HG03097 (cell line): ENCODE measurements around the gene JAG2.

Experiments used
- ATAC-seq: cut with Tn5 transposase; IDR thresholded peaks from one replicate; pipeline ENCODE4 v1.9.1; 2021; ENCODE audit not compliant: unreplicated experiment, low FRiP score

JAG2 gene

GRCh38 chr14:105142651-105143450 lies 25.7 kb downstream of the JAG2 start:
- ATAC-seq = no peak

GRCh38 chr14:105141486-105142281 lies 26.9 kb downstream of the JAG2 start:
- ATAC-seq = no peak

- ATAC-seq = no peak
Observed at GRCh38 chr14:105141026-105141425, 27.6 kb downstream of the JAG2 start.

GRCh38 chr14:105140581-105140980 lies 28.0 kb downstream of the JAG2 start:
- no peak for ATAC-seq

GRCh38 chr14:105139831-105140239 lies 28.7 kb downstream of the JAG2 start:
- ATAC-seq = no peak

GRCh38 chr14:105139212-105139825 lies 29.3 kb downstream of the JAG2 start:
- no peak for ATAC-seq

GRCh38 chr14:105138551-105139111 lies 29.9 kb downstream of the JAG2 start:
- ATAC-seq = no peak

GRCh38 chr14:105138021-105138541 lies 30.5 kb downstream of the JAG2 start:
- no peak for ATAC-seq

GRCh38 chr14:105137481-105138020 lies 31.0 kb downstream of the JAG2 start:
- no peak for ATAC-seq

GRCh38 chr14:105136401-105137322 lies 31.9 kb downstream of the JAG2 start:
- no peak for ATAC-seq

GRCh38 chr14:105135700-105136395 lies 32.7 kb downstream of the JAG2 start:
- ATAC-seq = no peak

- no peak for ATAC-seq
Observed at GRCh38 chr14:105132921-105133654, 35.5 kb downstream of the JAG2 start.

GRCh38 chr14:105131241-105131640 lies 37.3 kb downstream of the JAG2 start:
- no peak for ATAC-seq

GRCh38 chr14:105128059-105128458 lies 40.5 kb downstream of the JAG2 start:
- ATAC-seq = no peak

GRCh38 chr14:105126981-105127329 lies 41.6 kb downstream of the JAG2 start:
- ATAC-seq = no peak

- ATAC-seq = no peak
Observed at GRCh38 chr14:105126126-105126980, 42.2 kb downstream of the JAG2 start.

- no peak for ATAC-seq
Observed at GRCh38 chr14:105124823-105125222, 43.8 kb downstream of the JAG2 start.
